T-helper 1 cell treated with Interleukin-12 subunit alpha and Interleukin-12 subunit beta and Interleukin-4 antibody, amounts not matched to agents 30 μg/mL and 1 μg/mL, for 36 hours (primary cell): ENCODE measurements around the gene PTPN13.

ENCODE experiments used
- H3K27ac Mint-ChIP-seq: one replicate; pipeline ENCODE4 v1.8.0; 2021; ENCODE audit warnings: mild to moderate bottlenecking, mixed read lengths
- H3K27me3 Mint-ChIP-seq: one replicate; pipeline ENCODE4 v1.8.0; 2021; ENCODE audit warnings: low read depth, mixed read lengths
- H3K36me3 Mint-ChIP-seq: one replicate; pipeline ENCODE4 v1.8.0; 2021; ENCODE audit warnings: low read depth, mixed read lengths
- H3K4me1 Mint-ChIP-seq: one replicate; pipeline ENCODE4 v1.8.0; 2021; ENCODE audit warnings: low read depth, mixed read lengths
- H3K4me3 Mint-ChIP-seq: one replicate; pipeline ENCODE4 v1.8.0; 2021; ENCODE audit warnings: mild to moderate bottlenecking, moderate library complexity, mixed read lengths
- H3K9me3 Mint-ChIP-seq: one replicate; pipeline ENCODE4 v1.8.0; 2021; ENCODE audit warnings: mixed read lengths

Gene PTPN13

GRCh38 chr4:86593688-86594558 is at the start of gene PTPN13:
Gene PTPN13 (plus strand): TSS chr4:86594315. CDS start chr4:86635257, 40,942 bp downstream.
- H3K4me1 Mint-ChIP-seq: peaks cover 12% of the 10 kb centered on the region
- no peaks in the 10 kb centered on the region for H3K36me3 Mint-ChIP-seq
- peak within 1 kb of the TSS; percentile 81 for H3K4me3 Mint-ChIP-seq
- H3K27ac Mint-ChIP-seq: no peak within 1 kb of the TSS
- peaks cover 60% of the 10 kb centered on the region for H3K27me3 Mint-ChIP-seq
- H3K9me3 Mint-ChIP-seq: no peaks in the 10 kb centered on the region

GRCh38 chr4:86547140-86547539 is 47.0 kb upstream of the PTPN13 start:
- H3K4me1 Mint-ChIP-seq: peaks cover 33% of the 10 kb centered on the region
- peaks cover 12% of the 10 kb centered on the region for H3K9me3 Mint-ChIP-seq
- H3K36me3 Mint-ChIP-seq: peaks cover 5% of the 10 kb centered on the region
- H3K4me3 Mint-ChIP-seq: no peak overlapping the region
- no peak overlapping the region for H3K27ac Mint-ChIP-seq
- H3K27me3 Mint-ChIP-seq: no peaks in the 10 kb centered on the region

GRCh38 chr4:86549163-86549788 is 44.8 kb upstream of the PTPN13 start:
- Mint-ChIP-seq H3K4me1 (peaks cover 17% of the 10 kb centered on the region), H3K36me3 (peaks cover 5% of the 10 kb centered on the region), H3K27me3 (peaks cover 15% of the 10 kb centered on the region), H3K27ac (no peak overlapping the region), H3K4me3 (no peak overlapping the region), H3K9me3 (peaks cover 12% of the 10 kb centered on the region)

GRCh38 chr4:86551387-86551786 is 42.7 kb upstream of the PTPN13 start:
- Mint-ChIP-seq H3K27me3 (peaks cover 23% of the 10 kb centered on the region), H3K4me1 (peaks cover 10% of the 10 kb centered on the region), H3K9me3 (peaks cover 4% of the 10 kb centered on the region), H3K36me3 (peaks cover 2% of the 10 kb centered on the region), H3K4me3 (no peak overlapping the region), H3K27ac (no peak overlapping the region)

GRCh38 chr4:86554646-86555045 is 39.5 kb upstream of the PTPN13 start:
- Mint-ChIP-seq H3K36me3 (peaks cover 2% of the 10 kb centered on the region), H3K9me3 (no peaks in the 10 kb centered on the region), H3K27ac (no peak overlapping the region), H3K4me3 (no peak overlapping the region), H3K4me1 (peaks cover 11% of the 10 kb centered on the region), H3K27me3 (peaks cover 31% of the 10 kb centered on the region)

- Mint-ChIP-seq H3K9me3 (no peaks in the 10 kb centered on the region), H3K4me1 (peaks cover 11% of the 10 kb centered on the region), H3K27ac (no peak overlapping the region), H3K4me3 (no peak overlapping the region), H3K36me3 (peaks cover 2% of the 10 kb centered on the region), H3K27me3 (peaks cover 31% of the 10 kb centered on the region)
Measured at GRCh38 chr4:86556791-86557415, 37.2 kb upstream of the PTPN13 start.

- peaks cover 2% of the 10 kb centered on the region for H3K36me3 Mint-ChIP-seq
Measured at GRCh38 chr4:86557526-86557925, 36.6 kb upstream of the PTPN13 start.

GRCh38 chr4:86558258-86558657 is 35.9 kb upstream of the PTPN13 start:
- Mint-ChIP-seq H3K27me3 (peaks cover 29% of the 10 kb centered on the region), H3K36me3 (peaks cover 2% of the 10 kb centered on the region), H3K4me3 (no peak overlapping the region), H3K4me1 (peaks cover 11% of the 10 kb centered on the region), H3K9me3 (no peaks in the 10 kb centered on the region), H3K27ac (no peak overlapping the region)

More at GRCh38 chr4:86557526-86557925, 36.6 kb upstream of the PTPN13 start:
- H3K4me1 Mint-ChIP-seq: peaks cover 11% of the 10 kb centered on the region
- no peak overlapping the region for H3K27ac Mint-ChIP-seq
- no peak overlapping the region for H3K4me3 Mint-ChIP-seq
- no peaks in the 10 kb centered on the region for H3K9me3 Mint-ChIP-seq
- H3K27me3 Mint-ChIP-seq: peaks cover 31% of the 10 kb centered on the region

GRCh38 chr4:86558797-86559196 is 35.3 kb upstream of the PTPN13 start:
- Mint-ChIP-seq H3K36me3 (peaks cover 2% of the 10 kb centered on the region), H3K9me3 (no peaks in the 10 kb centered on the region), H3K4me1 (peaks cover 11% of the 10 kb centered on the region)

GRCh38 chr4:86560447-86560846 is 33.7 kb upstream of the PTPN13 start:
- Mint-ChIP-seq H3K27ac (no peak overlapping the region), H3K4me1 (peaks cover 5% of the 10 kb centered on the region), H3K27me3 (peaks cover 17% of the 10 kb centered on the region), H3K36me3 (no peaks in the 10 kb centered on the region), H3K4me3 (no peak overlapping the region), H3K9me3 (no peaks in the 10 kb centered on the region)

More at GRCh38 chr4:86558797-86559196, 35.3 kb upstream of the PTPN13 start:
- Mint-ChIP-seq H3K27me3 (peaks cover 24% of the 10 kb centered on the region), H3K27ac (no peak overlapping the region), H3K4me3 (no peak overlapping the region)

GRCh38 chr4:86561256-86561655 is 32.9 kb upstream of the PTPN13 start:
- H3K27me3 Mint-ChIP-seq: peaks cover 22% of the 10 kb centered on the region
- H3K9me3 Mint-ChIP-seq: no peaks in the 10 kb centered on the region
- H3K4me1 Mint-ChIP-seq: peaks cover 5% of the 10 kb centered on the region
- H3K27ac Mint-ChIP-seq: no peak overlapping the region
- no peak overlapping the region for H3K4me3 Mint-ChIP-seq
- no peaks in the 10 kb centered on the region for H3K36me3 Mint-ChIP-seq

GRCh38 chr4:86563416-86563815 is 30.7 kb upstream of the PTPN13 start:
- H3K9me3 Mint-ChIP-seq: no peaks in the 10 kb centered on the region
- H3K4me1 Mint-ChIP-seq: no peaks in the 10 kb centered on the region
- H3K4me3 Mint-ChIP-seq: no peak overlapping the region
- peaks cover 18% of the 10 kb centered on the region for H3K27me3 Mint-ChIP-seq
- no peaks in the 10 kb centered on the region for H3K36me3 Mint-ChIP-seq
- H3K27ac Mint-ChIP-seq: no peak overlapping the region

- no peak overlapping the region for H3K27ac Mint-ChIP-seq
- no peak overlapping the region for H3K4me3 Mint-ChIP-seq
- peaks cover 24% of the 10 kb centered on the region for H3K27me3 Mint-ChIP-seq
- no peaks in the 10 kb centered on the region for H3K36me3 Mint-ChIP-seq
- no peaks in the 10 kb centered on the region for H3K9me3 Mint-ChIP-seq
- H3K4me1 Mint-ChIP-seq: peaks cover 3% of the 10 kb centered on the region
Measured at GRCh38 chr4:86564795-86565194, 29.3 kb upstream of the PTPN13 start.

GRCh38 chr4:86565651-86566050 is 28.5 kb upstream of the PTPN13 start:
- Mint-ChIP-seq H3K36me3 (no peaks in the 10 kb centered on the region), H3K4me1 (peaks cover 3% of the 10 kb centered on the region), H3K27me3 (peaks cover 24% of the 10 kb centered on the region), H3K9me3 (no peaks in the 10 kb centered on the region), H3K27ac (no peak overlapping the region), H3K4me3 (no peak overlapping the region)
